GM23248 (cell line): Measurements from ENCODE around the gene ENAH.

ENCODE experiments used
- EZH2 ChIP-seq: fragments of 200-600 bp; sonication (generic); IDR thresholded peaks from 2 replicates; pipeline ENCODE4 v1.6.1; 2018; ENCODE audit warnings: antibody characterized with exemption, mild to moderate bottlenecking; ENCODE audit not compliant: insufficient read depth, poor library complexity, severe bottlenecking
- EZH2phosphoT487 ChIP-seq: fragments of 200-600 bp; sonication (generic); IDR thresholded peaks from 2 replicates; pipeline ENCODE4 v1.6.1; 2018; ENCODE audit warnings: antibody characterized with exemption, moderate library complexity, mild to moderate bottlenecking, low read depth; ENCODE audit not compliant: insufficient read depth

DNA sequence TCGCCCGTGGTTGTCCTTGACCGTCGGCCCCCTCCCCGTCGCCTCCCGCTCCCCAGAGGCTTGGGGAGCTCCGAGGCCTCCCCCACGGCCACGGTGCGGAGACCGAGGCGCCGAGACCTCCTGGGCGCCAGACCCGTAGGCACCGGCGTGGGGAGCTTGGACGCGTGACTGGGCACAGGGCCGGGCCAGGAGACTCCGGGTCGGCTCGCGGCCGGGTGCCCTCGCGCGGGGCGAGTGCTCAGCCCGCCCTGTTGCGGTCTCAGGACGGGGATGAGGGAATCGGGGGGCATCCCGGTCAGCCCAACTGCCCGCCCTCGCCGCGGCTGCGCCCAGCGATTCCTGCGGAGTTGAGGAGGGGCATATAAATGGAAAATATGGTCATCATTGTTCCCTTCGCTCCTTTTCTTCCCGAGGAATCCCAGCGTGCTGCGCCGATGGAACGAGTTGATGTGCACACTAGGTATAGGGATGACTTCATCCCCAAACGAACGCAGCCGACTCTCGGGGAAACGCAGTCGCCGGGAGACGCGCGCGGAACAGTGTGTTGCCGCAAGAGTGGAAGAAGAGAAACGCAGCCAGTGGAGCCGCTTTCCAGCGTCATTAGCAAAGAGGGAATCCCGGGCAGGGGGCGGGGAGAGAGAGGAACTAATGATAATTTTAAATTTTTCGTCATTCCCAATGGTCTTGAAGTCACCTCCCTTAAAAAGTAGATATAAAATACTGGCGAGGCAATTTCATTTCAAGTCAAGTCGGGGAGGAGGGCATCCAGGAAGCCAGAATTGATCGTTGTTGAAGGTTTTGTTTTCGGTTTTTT lies 747 bp upstream of the ENAH start:
- no peak for TF ChIP-seq EZH2phosphoT487
- TF ChIP-seq EZH2 = no peak
